Measurements from ENCODE around the gene TNPO3. TPM values are rescaled to one million over a fixed set of nuclear protein-coding genes. Genes with fewer than 3 reads are reported as not detected.
"Not testable (repeated sequence)": the region's sequence is repeated elsewhere in the genome, so short reads cannot be mapped to it uniquely, and the experiment has no call there.

TNPO3 gene
- total RNA-seq, 2 donors from 2014 or later, result 36.8 to 46.6 TPM

DNA sequence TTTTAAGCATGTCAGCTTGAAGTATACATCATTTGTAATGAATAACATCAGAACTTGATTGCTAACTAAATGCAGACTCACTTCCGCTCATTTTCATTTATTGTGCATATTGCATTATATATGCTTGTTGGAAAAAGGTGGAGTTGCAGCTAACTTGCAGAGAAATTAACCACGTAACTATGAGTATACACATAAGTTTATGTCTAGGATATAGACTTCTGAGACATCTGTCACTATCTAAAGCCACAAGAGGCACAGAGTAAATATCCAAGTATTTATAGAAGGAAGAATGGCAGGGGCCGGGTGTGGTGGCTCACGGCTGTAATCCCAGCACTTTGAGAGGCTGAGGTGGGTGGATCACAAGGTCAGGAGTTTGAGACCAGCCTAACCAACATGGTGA is 47.3 kb downstream of the TNPO3 start:
- intact Hi-C loops (cut with DNase I), result no loop called here
- H3K4me3 ChIP-seq, result no peak overlapping the region

DNA sequence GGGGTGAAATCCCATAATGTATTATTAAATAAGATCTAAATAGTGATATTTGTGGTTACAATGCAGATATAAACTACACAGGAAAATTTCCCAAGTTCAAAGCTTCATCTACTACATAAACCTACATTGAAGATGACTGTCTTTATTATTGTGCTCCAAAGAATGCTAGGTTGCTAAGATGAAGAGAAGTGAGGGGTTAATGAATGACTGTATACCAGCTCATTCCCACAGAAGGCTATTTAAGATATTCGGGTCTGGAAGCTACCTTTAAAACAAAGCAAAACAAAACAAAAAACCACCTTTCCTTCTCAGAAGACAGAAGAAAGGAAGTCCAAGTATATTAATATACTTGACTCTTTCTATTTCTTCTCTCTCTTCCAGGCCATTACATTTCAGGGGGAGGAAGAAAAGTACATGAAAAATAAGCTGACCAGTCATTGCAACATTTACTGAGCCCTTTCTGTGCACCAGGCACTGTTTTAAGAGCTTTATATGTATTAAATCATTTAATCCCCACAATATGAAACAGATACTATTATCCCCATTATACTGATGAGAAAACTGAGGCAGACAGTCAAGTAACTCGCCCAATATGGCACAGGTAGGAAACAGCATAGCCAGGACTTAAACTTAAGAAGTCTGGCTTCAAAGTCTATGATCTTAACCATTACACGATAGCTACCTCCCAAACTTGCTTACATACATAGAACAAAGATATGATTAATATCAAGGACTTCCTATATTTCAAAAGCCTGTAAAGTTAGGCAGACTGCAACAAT is 48.1 kb downstream of the TNPO3 start:
- H3K4me1 ChIP-seq, result no peaks in the 10 kb centered on the region
- intact Hi-C loops (cut with DNase I), result no loop called here
- DNase-seq, result no peak
- no peaks in the 10 kb centered on the region for H3K27me3 ChIP-seq
- H3K9me3 ChIP-seq, result no peaks in the 10 kb centered on the region
- TF ChIP-seq, protein P1, sequence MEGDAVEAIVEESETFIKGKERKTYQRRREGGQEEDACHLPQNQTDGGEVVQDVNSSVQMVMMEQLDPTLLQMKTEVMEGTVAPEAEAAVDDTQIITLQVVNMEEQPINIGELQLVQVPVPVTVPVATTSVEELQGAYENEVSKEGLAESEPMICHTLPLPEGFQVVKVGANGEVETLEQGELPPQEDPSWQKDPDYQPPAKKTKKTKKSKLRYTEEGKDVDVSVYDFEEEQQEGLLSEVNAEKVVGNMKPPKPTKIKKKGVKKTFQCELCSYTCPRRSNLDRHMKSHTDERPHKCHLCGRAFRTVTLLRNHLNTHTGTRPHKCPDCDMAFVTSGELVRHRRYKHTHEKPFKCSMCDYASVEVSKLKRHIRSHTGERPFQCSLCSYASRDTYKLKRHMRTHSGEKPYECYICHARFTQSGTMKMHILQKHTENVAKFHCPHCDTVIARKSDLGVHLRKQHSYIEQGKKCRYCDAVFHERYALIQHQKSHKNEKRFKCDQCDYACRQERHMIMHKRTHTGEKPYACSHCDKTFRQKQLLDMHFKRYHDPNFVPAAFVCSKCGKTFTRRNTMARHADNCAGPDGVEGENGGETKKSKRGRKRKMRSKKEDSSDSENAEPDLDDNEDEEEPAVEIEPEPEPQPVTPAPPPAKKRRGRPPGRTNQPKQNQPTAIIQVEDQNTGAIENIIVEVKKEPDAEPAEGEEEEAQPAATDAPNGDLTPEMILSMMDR (IDR thresholded peaks at IDR 0.05), result no peak
- H3K36me3 ChIP-seq, result peaks cover 7% of the 10 kb centered on the region
- H3K27ac ChIP-seq, result no peak overlapping the region
- no peak overlapping the region for H3K9ac ChIP-seq (ENCODE audit: low read depth in 2 of 2, low read length in 2 of 2)
- H3K4me3 ChIP-seq, result no peak overlapping the region

More for the DNA sequence above, 47.3 kb downstream of the TNPO3 start:
- no peak for DNase-seq
- no peaks in the 10 kb centered on the region for H3K27me3 ChIP-seq
- H3K4me1 ChIP-seq, result no peaks in the 10 kb centered on the region
- H3K36me3 ChIP-seq, result peaks cover 7% of the 10 kb centered on the region
- TF ChIP-seq, protein P1 (IDR thresholded peaks at IDR 0.05), result no peak
- no peaks in the 10 kb centered on the region for H3K9me3 ChIP-seq
- no peak overlapping the region for H3K27ac ChIP-seq
- no peak overlapping the region for H3K9ac ChIP-seq (ENCODE audit: low read depth in 2 of 2, low read length in 2 of 2)

DNA sequence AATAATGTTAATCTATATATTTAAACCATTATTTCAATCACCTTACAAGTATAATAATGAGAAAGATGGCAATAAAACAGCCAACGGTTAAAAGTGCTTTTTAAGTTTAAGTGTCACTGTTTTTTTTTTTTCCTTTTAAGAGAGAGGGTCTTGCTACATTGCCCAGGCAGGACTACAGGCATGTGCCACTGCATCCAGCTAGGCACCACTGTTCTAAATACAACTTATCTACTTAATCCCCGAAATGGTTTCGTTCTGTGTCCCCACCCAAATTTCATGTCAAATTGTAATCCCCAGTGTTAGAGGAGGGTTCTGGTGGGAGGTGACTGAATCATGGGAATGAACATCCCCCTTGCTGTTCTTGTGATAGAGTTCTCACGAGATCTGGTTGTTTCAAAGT is 49.7 kb downstream of the TNPO3 start:
- intact Hi-C loops (cut with DNase I), result no loop called here
- Histone ChIP-seq H3K27ac (no peak overlapping the region), H3K4me3 (no peak overlapping the region), H3K36me3 (peaks cover 2% of the 10 kb centered on the region), H3K9me3 (no peaks in the 10 kb centered on the region), H3K9ac (ENCODE audit: low read depth in 2 of 2, low read length in 2 of 2) (no peak overlapping the region), H3K4me1 (no peaks in the 10 kb centered on the region), H3K27me3 (no peaks in the 10 kb centered on the region)
- TF ChIP-seq, protein P1 (IDR thresholded peaks at IDR 0.05), result no peak
- DNase-seq, result no peak

DNA sequence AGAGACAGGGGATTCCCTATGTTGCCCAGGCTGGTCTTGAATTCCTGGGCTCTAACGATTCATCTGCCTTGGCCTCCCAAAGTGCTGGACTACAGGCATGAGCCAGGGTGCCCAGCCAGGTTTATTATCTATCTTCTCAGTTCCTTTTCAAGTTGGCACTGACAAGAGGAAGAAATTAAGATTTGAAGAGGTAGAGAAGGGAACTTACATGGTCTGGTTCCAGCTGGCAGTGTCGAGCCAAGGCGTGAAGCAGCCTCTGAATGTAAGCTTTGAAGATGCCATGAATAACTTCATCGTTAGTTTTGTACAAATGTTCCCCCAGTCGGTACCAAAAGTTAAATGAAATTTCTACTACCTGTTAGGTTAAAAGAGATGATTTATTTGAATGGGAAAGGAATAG is 57.7 kb downstream of the TNPO3 start:
- no peak for DNase-seq
- Histone ChIP-seq H3K27ac (no peak overlapping the region), H3K9ac (ENCODE audit: low read depth in 2 of 2, low read length in 2 of 2) (no peak overlapping the region), H3K36me3 (no peaks in the 10 kb centered on the region), H3K27me3 (no peaks in the 10 kb centered on the region), H3K4me1 (no peaks in the 10 kb centered on the region), H3K9me3 (no peaks in the 10 kb centered on the region), H3K4me3 (no peak overlapping the region)
- intact Hi-C loops (cut with DNase I), result no loop called here
- TF ChIP-seq, protein P1 (IDR thresholded peaks at IDR 0.05), result no peak

DNA sequence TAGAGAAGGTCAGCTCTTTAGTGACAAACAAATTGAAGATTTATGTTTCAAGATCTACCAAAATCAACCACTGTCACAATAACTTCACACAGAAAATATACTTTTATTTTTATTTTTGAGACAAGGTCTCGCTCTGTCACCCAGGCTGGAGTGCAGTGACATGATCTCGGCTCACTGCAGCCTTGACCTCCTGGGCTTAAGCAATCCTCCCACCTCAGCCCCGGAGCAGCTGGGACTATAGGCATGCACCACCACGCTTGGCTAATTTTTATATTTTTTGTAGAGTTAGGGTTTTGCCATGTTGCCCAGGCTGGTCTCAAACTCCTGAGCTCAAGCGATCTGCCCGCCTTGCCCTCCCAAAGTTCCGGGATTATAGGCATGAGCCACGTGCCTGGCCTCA is 60.4 kb downstream of the TNPO3 start:
- H3K4me3 ChIP-seq; H3K27me3 ChIP-seq; H3K9me3 ChIP-seq; intact Hi-C loops (cut with DNase I); DNase-seq; H3K27ac ChIP-seq; H3K36me3 ChIP-seq; H3K4me1 ChIP-seq; H3K9ac ChIP-seq (ENCODE audit: low read depth in 2 of 2, low read length in 2 of 2): not testable (repeated sequence)

DNA sequence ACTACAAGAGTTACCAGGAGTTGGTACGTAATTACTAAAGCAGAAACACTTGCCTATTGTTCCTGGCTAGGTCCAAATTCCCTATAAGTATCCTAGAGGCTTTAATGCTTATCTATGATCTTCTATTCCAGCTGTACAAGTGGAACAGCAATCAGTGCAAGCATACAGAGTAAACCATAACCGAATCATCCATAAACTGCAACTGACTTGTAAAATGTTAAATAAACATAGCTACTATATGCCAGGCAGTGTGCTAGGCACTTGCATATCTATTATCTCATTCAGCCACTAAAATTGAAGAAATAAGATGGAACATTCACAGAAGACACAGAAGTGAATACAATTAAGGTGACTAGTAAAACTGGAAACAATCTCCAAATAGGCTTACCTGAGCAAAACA is 61.5 kb downstream of the TNPO3 start:
- H3K36me3 ChIP-seq, result no peaks in the 10 kb centered on the region

More for the DNA sequence above, 61.5 kb downstream of the TNPO3 start:
- Histone ChIP-seq H3K27me3 (no peaks in the 10 kb centered on the region), H3K4me1 (no peaks in the 10 kb centered on the region), H3K9ac (ENCODE audit: low read depth in 2 of 2, low read length in 2 of 2) (no peak overlapping the region), H3K9me3 (no peaks in the 10 kb centered on the region), H3K4me3 (no peak overlapping the region), H3K27ac (no peak overlapping the region)
- no peak for DNase-seq
- TF ChIP-seq, protein P1 (IDR thresholded peaks at IDR 0.05), result no peak
- intact Hi-C loops (cut with DNase I), result no loop called here
